Measurements from ENCODE around the gene DET1.

- TF ChIP-seq MXI1 (IDR thresholded peaks at IDR 0.05; ENCODE audit: low read depth, low read length) = no peak
- no peak for TF ChIP-seq CTCF (IDR thresholded peaks at IDR 0.05)
- no peak for TF ChIP-seq TAF1 (IDR thresholded peaks at IDR 0.05; ENCODE audit: borderline replicate concordance, low read depth, low read length)
- no peak for TF ChIP-seq FOSL2 (IDR thresholded peaks at IDR 0.05; ENCODE audit: borderline replicate concordance, low read depth)
- no peak for TF ChIP-seq USF1 (IDR thresholded peaks at IDR 0.05; ENCODE audit: borderline replicate concordance, low read depth)
- no peak for TF ChIP-seq CHD2 (IDR thresholded peaks at IDR 0.05; ENCODE audit: low read length, partially characterized antibody)
- no peak for TF ChIP-seq RFX5 (IDR thresholded peaks at IDR 0.05; ENCODE audit: low read length)
- no peak for TF ChIP-seq YY1 (IDR thresholded peaks at IDR 0.05; ENCODE audit: low read depth)
- TF ChIP-seq ELF1 (IDR thresholded peaks at IDR 0.05) = no peak
- no peak for TF ChIP-seq MEF2A (IDR thresholded peaks at IDR 0.05; ENCODE audit: borderline replicate concordance, low read depth)
- TF ChIP-seq EP300 (IDR thresholded peaks at IDR 0.05; ENCODE audit: borderline replicate concordance in 1 of 2, low read depth in 1 of 2, low read length in 1 of 2) = no peak
- no peak for TF ChIP-seq TEAD4 (IDR thresholded peaks at IDR 0.05; ENCODE audit: borderline replicate concordance, insufficient read depth)
- no peak for TF ChIP-seq EZH2phosphoT487 (IDR thresholded peaks at IDR 0.05; ENCODE audit: borderline replicate concordance, low read depth)
These were observed 40.8 kb downstream of the DET1 start for GRCh38 chr15:88505721-88506120.
